NCI-H1417 (cell line): ENCODE data around the gene CCDC107.

Experiments used
- DNase-seq, 3 experiments: peaks; one replicate each; lab custom pipeline; 2025; lab: John Stamatoyannopoulos, UW

The CCDC107 gene

GRCh38 chr9:35683323-35683722, 25.2 kb downstream of the CCDC107 start:
- peak in 1 of 3 experiments; percentile 3 for DNase-seq

GRCh38 chr9:35684921-35685320, 26.8 kb downstream of the CCDC107 start:
- DNase-seq: no peak

DNA sequence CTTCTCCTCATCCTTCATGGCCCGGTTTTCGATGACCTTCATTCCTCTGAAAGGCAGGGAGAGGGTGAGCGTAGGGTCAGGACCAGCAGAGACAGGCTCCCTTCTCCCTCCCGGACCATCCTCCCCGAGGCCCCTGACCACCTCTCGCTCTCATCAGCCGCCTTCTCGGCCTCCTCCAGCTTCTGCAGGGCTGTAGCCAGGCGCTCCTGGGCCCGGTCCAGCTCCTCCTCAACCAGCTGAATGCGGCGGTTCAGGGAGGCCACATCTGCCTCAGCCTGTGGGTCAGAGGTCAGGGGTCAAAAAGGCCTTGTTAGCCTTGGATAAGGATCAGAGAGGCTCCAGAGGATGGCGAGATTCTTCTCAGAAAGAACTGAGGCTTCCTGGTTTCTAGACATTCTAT, 27.4 kb downstream of the CCDC107 start:
- no peak for DNase-seq

- DNase-seq: no peak
Measured at GRCh38 chr9:35686222-35687203, 28.4 kb downstream of the CCDC107 start.

- DNase-seq: no peak
Measured at GRCh38 chr9:35687306-35687705, 29.2 kb downstream of the CCDC107 start.

GRCh38 chr9:35687972-35688557, 30.0 kb downstream of the CCDC107 start:
- no peak for DNase-seq

- no peak for DNase-seq
Measured at GRCh38 chr9:35688558-35689541, 30.8 kb downstream of the CCDC107 start.

GRCh38 chr9:35689542-35690293, 31.6 kb downstream of the CCDC107 start, which contains the start of gene TPM2:
TSS of gene TPM2 (minus strand) at chr9:35689925. CDS start at chr9:35689817, 108 bp downstream.
- peak in 1 of 3 experiments; percentile 18 for DNase-seq

GRCh38 chr9:35690294-35690613, 32.2 kb downstream of the CCDC107 start:
- DNase-seq: peak in 2 of 3 experiments; percentile 28 to 34

- peak in 2 of 3 experiments; percentile 29 to 34 for DNase-seq
Measured at GRCh38 chr9:35690614-35691333, 32.7 kb downstream of the CCDC107 start.

GRCh38 chr9:35691334-35691650, 33.2 kb downstream of the CCDC107 start:
- DNase-seq: no peak

- no peak for DNase-seq
Measured at GRCh38 chr9:35691757-35692301, 33.7 kb downstream of the CCDC107 start.

DNA sequence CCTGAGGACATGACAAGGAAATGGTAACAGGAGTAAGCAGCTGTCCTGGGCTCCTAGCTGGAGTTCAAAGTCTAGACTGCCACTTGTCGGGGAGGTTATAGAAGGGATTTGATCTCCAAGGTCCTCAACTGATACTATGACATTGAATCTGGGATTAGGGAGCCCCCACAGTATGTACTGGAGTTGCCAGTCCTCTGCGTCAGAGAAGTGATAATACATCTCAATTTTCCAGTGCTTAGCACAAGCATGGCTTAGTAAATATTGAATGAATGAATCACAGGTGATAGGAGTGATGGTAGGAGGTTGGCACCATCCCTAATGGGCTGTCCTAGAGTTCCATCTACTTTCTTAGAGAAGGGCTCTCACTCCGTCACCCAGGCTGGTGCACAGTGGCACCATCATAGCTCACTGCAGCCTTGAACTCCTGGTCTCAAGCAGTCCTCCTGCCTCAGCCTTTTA, 37.9 kb downstream of the CCDC107 start:
- DNase-seq: no peak

GRCh38 chr9:35696520-35697215, 38.6 kb downstream of the CCDC107 start:
- peak; percentile 10 to 31 (median 21) for DNase-seq

GRCh38 chr9:35697486-35697885, 39.4 kb downstream of the CCDC107 start:
- DNase-seq: no peak

DNA sequence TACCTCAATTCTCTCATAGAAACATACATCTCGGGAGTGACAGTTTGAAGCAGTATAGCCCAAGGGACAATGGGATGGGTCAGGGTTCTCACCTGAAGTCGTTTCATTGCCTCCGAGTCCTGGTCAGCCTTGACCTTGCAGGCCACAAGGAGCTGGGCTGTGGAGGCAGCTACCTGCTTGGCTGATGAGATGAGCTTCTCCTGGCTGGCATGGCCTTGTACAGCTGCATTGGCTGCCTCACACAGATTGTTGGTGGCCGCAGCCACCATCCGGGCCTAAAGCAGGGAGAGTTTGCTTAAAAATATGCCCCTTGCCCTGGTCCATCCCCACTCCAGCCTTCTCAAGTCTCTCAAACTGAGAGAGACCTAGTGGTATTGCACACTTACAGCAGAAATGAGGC, 40.1 kb downstream of the CCDC107 start:
- DNase-seq: no peak

DNA sequence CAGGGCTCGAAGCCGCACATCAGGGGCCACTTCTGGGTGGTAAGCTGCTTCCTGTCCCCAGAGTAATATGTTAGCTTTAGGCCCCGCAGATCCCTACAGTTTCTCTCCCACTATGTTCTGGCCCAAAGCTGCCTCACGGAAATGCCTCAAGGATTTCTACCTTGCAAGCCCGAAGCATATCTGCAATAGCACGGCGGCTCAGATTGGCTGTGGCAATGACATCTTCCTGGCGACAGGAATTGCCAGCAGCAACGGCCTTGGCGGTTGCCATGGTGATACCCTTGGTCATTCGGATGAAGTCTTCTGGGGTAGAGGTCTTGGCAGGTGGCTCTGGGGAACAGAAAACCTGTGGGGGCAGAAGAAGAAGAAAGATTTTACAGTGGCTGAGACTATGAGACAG, 41.9 kb downstream of the CCDC107 start:
- no peak for DNase-seq

GRCh38 chr9:35700942-35701341, 42.9 kb downstream of the CCDC107 start:
- DNase-seq: no peak

DNA sequence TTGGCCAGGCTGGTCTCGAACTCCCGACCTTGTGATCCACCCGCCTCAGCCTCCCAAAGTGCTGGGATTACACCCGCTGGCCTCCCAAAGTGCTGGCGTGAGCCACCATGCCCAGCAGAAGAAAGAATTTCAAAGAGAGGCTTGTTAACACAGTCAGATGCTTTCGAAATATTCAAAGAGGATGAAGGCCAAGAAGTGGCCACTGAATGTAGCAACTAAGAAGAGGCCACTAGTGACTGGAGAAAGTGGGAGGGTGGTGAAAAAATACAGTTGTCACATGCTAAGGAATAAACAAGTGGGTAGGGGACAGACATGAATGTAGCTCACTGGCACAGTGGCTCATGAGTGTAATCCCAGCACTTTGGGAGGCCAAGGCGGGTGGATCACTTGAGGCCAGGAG, 44.6 kb downstream of the CCDC107 start:
- DNase-seq: no peak
